K562 (cell line): ENCODE measurements around the gene WDR90. TPM values are rescaled to one million over a fixed set of nuclear protein-coding genes. Genes with fewer than 3 reads are reported as not detected.
A peak's percentile ranks its signal among the peaks of the same experiment; 100 is the strongest.

Experiments used
- ATAC-seq: fragments of 200-7000 bp; cut with Tn5 transposase; 3 replicates; pipeline ENCODE4 v1.9.1; 2020; ENCODE audit warnings: moderate library complexity
- BruUV-seq: library from RNA; stranded (reverse); fragments of 400-500 nt; replicated peaks from 2 replicates; lab custom pipeline; 2021; lab: Mats Ljungman, UMichigan
- CTCF ChIA-PET: fragments of 300-600 bp; formaldehyde crosslinking; extraction: SDS; loops from one replicate; lab custom pipeline; 2021; ENCODE audit warnings: low intra/inter-chr PET ratio; lab: Yijun Ruan, JAX
- POLR2A ChIA-PET: fragments of 300-600, 350-650 bp; sonication (Branson Sonifier 250); formaldehyde crosslinking; extraction: SDS; loops from one replicate; lab custom pipeline; 2021; ENCODE audit warnings: antibody characterized with exemption, inconsistent platforms; lab: Yijun Ruan, JAX
- DNase-seq, 4 experiments: peaks; one replicate each; pipeline versions ENCODE4 v3.0.0 to v3.0.0-alpha.2; 2011 to 2018; ENCODE audit warnings: low spot score in 3 of 4, mixed read lengths in 3 of 4; ENCODE audit errors: extremely low read depth in 1 of 4
- FAIRE-seq: peaks from 2 replicates; lab custom pipeline; 2011; peaks lifted over from hg19 to GRCh38; lab: Jason Lieb, UNC
- H2AFZ ChIP-seq: 2 replicates; pipeline ENCODE4 v1.6.0; 2011; ENCODE audit warnings: low read depth, low read length, control low read depth, inconsistent platforms
- H3K27ac ChIP-seq: fragments of 200-600 bp; 3 replicates; pipeline ENCODE4 v1.8.0; 2011; ENCODE audit warnings: low read depth, mild to moderate bottlenecking, control low read depth, inconsistent platforms, low read length, moderate library complexity, mixed read lengths; ENCODE audit errors: extremely low read depth
- H3K27me3 ChIP-seq, 2 experiments: fragments of 300-600 bp in 1 of 2; 2 replicates in 1 of 2; 3 replicates in 1 of 2; pipeline versions ENCODE4 v1.6.0 to v1.8.0; 2011; ENCODE audit warnings: inconsistent platforms in 2 of 2, low read length in 2 of 2, mild to moderate bottlenecking in 1 of 2, mixed read lengths in 1 of 2, moderate library complexity in 1 of 2; ENCODE audit not compliant: control insufficient read depth in 2 of 2, insufficient read depth in 2 of 2
- H3K36me3 ChIP-seq: fragments of 300-600 bp; 3 replicates; pipeline ENCODE4 v1.8.0; 2011; ENCODE audit warnings: mild to moderate bottlenecking, low read length, inconsistent platforms; ENCODE audit not compliant: control insufficient read depth, insufficient read depth
- H3K4me1 ChIP-seq, 2 experiments: fragments of 200-600 bp in 1 of 2; replicated peaks in 1 of 2; 2 replicates in 1 of 2; 3 replicates in 1 of 2; pipeline versions ENCODE4 v1.5.1 to v1.8.0; 2011; ENCODE audit warnings: inconsistent platforms in 2 of 2, low read length in 2 of 2, mild to moderate bottlenecking in 1 of 2, mixed read lengths in 1 of 2, moderate library complexity in 1 of 2; ENCODE audit not compliant: control insufficient read depth in 2 of 2, insufficient read depth in 2 of 2
- H3K4me2 ChIP-seq: 2 replicates; pipeline ENCODE4 v1.6.1; 2011; ENCODE audit warnings: low read length, control low read depth, inconsistent platforms, mixed read lengths; ENCODE audit not compliant: insufficient read depth
- H3K4me3 ChIP-seq: fragments of 200-600 bp; sonication (generic), shearing (Covaris generic); 2 replicates; pipeline ENCODE4 v1.5.1; 2016; ENCODE audit warnings: control low read depth, inconsistent platforms
- H3K79me2 ChIP-seq: fragments of 200-600 bp; 3 replicates; pipeline ENCODE4 v1.8.0; 2011; ENCODE audit warnings: low read length, inconsistent platforms; ENCODE audit not compliant: control insufficient read depth, insufficient read depth
- H3K9ac ChIP-seq, 2 experiments: 2 replicates each; pipeline versions ENCODE4 v1.6.0 to v1.6.1; 2011; ENCODE audit warnings: low read depth in 2 of 2, low read length in 2 of 2, control low read depth in 1 of 2, inconsistent platforms in 1 of 2, mild to moderate bottlenecking in 1 of 2, mixed read lengths in 1 of 2; ENCODE audit not compliant: insufficient read depth in 1 of 2
- H3K9me1 ChIP-seq: one replicate; pipeline ENCODE4 v1.6.0; 2011; ENCODE audit warnings: inconsistent platforms, mild to moderate bottlenecking, low read length, moderate library complexity; ENCODE audit not compliant: control insufficient read depth, insufficient read depth
- H3K9me3 ChIP-seq: replicated peaks from 2 replicates; pipeline ENCODE4 v1.5.1; 2011; ENCODE audit warnings: low read depth, low read length, inconsistent platforms; ENCODE audit not compliant: control insufficient read depth, insufficient read depth
- H4K20me1 ChIP-seq: replicated peaks from 2 replicates; pipeline ENCODE4 v1.6.1; 2011; ENCODE audit warnings: low read length, inconsistent platforms, mixed read lengths; ENCODE audit not compliant: control insufficient read depth, insufficient read depth
- CAMTA2 ChIP-seq: fragments of 250-450 bp; sonication (Bioruptor Pico); conservative IDR thresholded peaks from 2 replicates; pipeline ENCODE4 v1.5.1; 2022
- ILK ChIP-seq: fragments of 450-650 bp; IDR thresholded peaks from 2 replicates; pipeline ENCODE4 v1.6.1; 2016; ENCODE audit warnings: missing genetic modification characterization, low read depth, mild to moderate bottlenecking, missing compliant biosample characterization, moderate library complexity, borderline replicate concordance
- MBD1 ChIP-seq: fragments of 250-450 bp; sonication (Bioruptor Pico); IDR thresholded peaks from 2 replicates; pipeline ENCODE4 v1.8.0; 2022; ENCODE audit warnings: inconsistent platforms
- MITF ChIP-seq: IDR thresholded peaks from 2 replicates; pipeline ENCODE4 v1.6.1; 2014; ENCODE audit warnings: antibody characterized with exemption
- NR2F6 ChIP-seq: fragments of 450-650 bp; formaldehyde crosslinking; IDR thresholded peaks from 2 replicates; pipeline ENCODE4 v1.4.0; 2020; ENCODE audit warnings: mild to moderate bottlenecking
- PHB ChIP-seq: fragments of 250-450 bp; sonication (Bioruptor Pico); IDR thresholded peaks from 2 replicates; pipeline ENCODE4 v1.5.0; 2021
- RBM14 ChIP-seq: fragments of 200-400 bp; formaldehyde crosslinking; IDR thresholded peaks from 2 replicates; pipeline ENCODE4 v1.6.1; 2018; ENCODE audit warnings: low read depth, mild to moderate bottlenecking, low read length, moderate library complexity, borderline replicate concordance; ENCODE audit not compliant: insufficient read depth
- SREBF2 ChIP-seq: sonication (generic); formaldehyde crosslinking; IDR thresholded peaks from 2 replicates; pipeline ENCODE4 v1.4.0; 2020; ENCODE audit warnings: mild to moderate bottlenecking, missing genetic modification reagents
- TAF7 ChIP-seq: fragments of 450-650 bp; IDR thresholded peaks from 2 replicates; pipeline ENCODE4 v1.6.1; 2016; ENCODE audit warnings: missing genetic modification characterization, missing compliant biosample characterization
- TRIM24 ChIP-seq, 2 experiments: fragments of 450-650 bp; IDR thresholded peaks; 2 replicates each; pipeline ENCODE4 v1.6.1; 2016
- TRIM25 ChIP-seq: fragments of 450-650 bp; IDR thresholded peaks from 2 replicates; pipeline ENCODE4 v1.7.0; 2016; ENCODE audit warnings: borderline replicate concordance
- ZFP36 ChIP-seq: fragments of 150-350 bp; IDR thresholded peaks from 2 replicates; pipeline ENCODE4 v1.6.1; 2018; ENCODE audit warnings: low read length, low read depth; ENCODE audit not compliant: partially characterized antibody
- ZNF175 ChIP-seq: fragments of 200-800 bp; sonication (Bioruptor generic); IDR thresholded peaks from 2 replicates; pipeline ENCODE4 v1.6.1; 2016; ENCODE audit warnings: low read depth, mild to moderate bottlenecking, missing genetic modification characterization, missing compliant biosample characterization
- ZNF445 ChIP-seq: fragments of 250-450 bp; sonication (Bioruptor Pico); IDR thresholded peaks from 2 replicates; pipeline ENCODE4 v1.4.0; 2020; ENCODE audit warnings: low read depth, mild to moderate bottlenecking, moderate library complexity
- WGBS: fragments of 100-300 bp; shearing (Covaris generic); methylation state at CpG from one replicate; pipeline ENCODE4 v1.1.6; 2016; ENCODE audit warnings: low coverage, mixed read lengths; ENCODE audit not compliant: insufficient coverage; ENCODE audit errors: missing lambda C conversion rate; 5-methylcytosine and 5-hydroxymethylcytosine counted together
- in situ Hi-C: fragments of 300-500 bp; cut with MboI; formaldehyde crosslinking; loops from 4 replicates; pipeline ENCODE4 v1.15.0; 2018; ENCODE audit warnings: inconsistent platforms, mixed read lengths
- intact Hi-C: fragments of 100-400 bp; cut with micrococcal nuclease; formaldehyde crosslinking; loops from 2 replicates; pipeline ENCODE4 v1.14.2; 2022
- polyA plus RNA-seq, 8 experiments: library from polyadenylated mRNA; depleted of rRNA in 4 of 8; stranded (reverse) in 5 of 8; unstranded in 3 of 8; fragments of >200 nt; fragmentation: Nextera tagmentation in 2 of 8; fragmentation: Illumina TruSeq in 1 of 8; extraction: Ambion mirVana in 2 of 8; extraction: Trizol in 1 of 8; gene quantifications; 2 replicates each; pipeline versions ENCODE4 v1.2.1 to v1.2.3, GENCODE V29; 2011 to 2014; ENCODE audit warnings: inconsistent platforms in 1 of 8, missing spikeins in 1 of 8
- total RNA-seq, 7 experiments: library from RNA; depleted of rRNA in 6 of 7; stranded (reverse); fragments of >200 nt in 6 of 7; fragmentation: Illumina TruSeq in 2 of 7; extraction: Trizol in 2 of 7; gene quantifications; 2 replicates each; pipeline versions ENCODE4 v1.2.1 to v1.2.3, GENCODE V29; 2011 to 2021; ENCODE audit warnings: low replicate concordance in 1 of 7

Gene WDR90
- total and polyA plus RNA-seq, 9 of the 15 experiments (the other 6 are each of a cell fraction or from before 2014, with no cell fraction given): 0.44 to 12.6 (median 3.3) TPM

- FAIRE-seq (no peak), ATAC-seq (no peak), DNase-seq (peak in 3 of 4 experiments; percentile 30 to 63 (median 57))
- Histone ChIP-seq H3K4me3 (no peak overlapping the region), H3K36me3 (peaks cover 24% of the 10 kb centered on the region; the same call in 2 of the 3 replicates), H3K4me1 (peaks cover 34 to 92% of the 10 kb centered on the region in 2 experiments), H3K79me2 (0 out of 3 replicates have a peak, but pooled peaks cover 12% of the 10 kb centered on the region), H3K4me2 (no peak overlapping the region), H3K27ac (peak overlapping the region; percentile 8; the same call in 1 of the 3 replicates), H3K27me3 (no peaks in the 10 kb centered on the region), H3K9me1 (no peaks in the 10 kb centered on the region), H2AFZ (no peak overlapping the region), H3K9ac (peak overlapping the region in 1 of 2 experiments; percentile 68; a peak in 2 of 4 replicates), H4K20me1 (no peaks in the 10 kb centered on the region), H3K9me3 (no peaks in the 10 kb centered on the region)
- POLR2A ChIA-PET: interaction anchor here (0.5 to 0.8 kb wide), 8 partner anchors 9 to 404 kb away, joined by 3 read pairs; partner anchors contain the start of gene METTL26
- no TSS peak for BruUV-seq
- intact Hi-C loops (no loop called here), in situ Hi-C loops (no loop called here)
- CTCF ChIA-PET: no interaction called here
- WGBS: 79% methylated on average over 27 of the region's 50 CpGs
- no peak for TF ChIP-seq MBD1 (CRISPR knock-in tag)
- TF ChIP-seq TRIM24 (IDR thresholded peaks at IDR 0.05): no peak
- no peak for TF ChIP-seq NR2F6
- TF ChIP-seq ZFP36: no peak
- no peak for TF ChIP-seq TRIM25
- TF ChIP-seq SREBF2 (CRISPR knock-in tag): no peak
- TF ChIP-seq MITF: no peak
- TF ChIP-seq ZNF175 (CRISPR knock-in tag): no peak
- no peak for TF ChIP-seq PHB (CRISPR knock-in tag)
- TF ChIP-seq RBM14: no peak
- no peak for TF ChIP-seq TAF7 (tag)
- no peak for TF ChIP-seq ZNF445 (CRISPR knock-in tag)
- no peak for TF ChIP-seq CAMTA2 (CRISPR knock-in tag)
- TF ChIP-seq ILK (tag): no peak
These were observed 21.5 kb upstream of the WDR90 start for GRCh38 chr16:627454-628239.
